Colonic mucosa (tissue), 4 donors: ENCODE data around the gene PRAMEF12. TPM values are rescaled to one million over a fixed set of nuclear protein-coding genes. Genes with fewer than 3 reads are reported as not detected.

Experiments used
- DNase-seq: peaks from one replicate; pipeline ENCODE4 v3.0.0-alpha.2; 2020
- H3K27ac ChIP-seq: fragments of 200-600 bp; one replicate; pipeline ENCODE4 v1.8.0; 2021
- H3K27me3 ChIP-seq: fragments of 200-600 bp; one replicate; pipeline ENCODE4 v1.8.0; 2021
- H3K36me3 ChIP-seq: fragments of 200-600 bp; one replicate; pipeline ENCODE4 v1.8.0; 2021
- H3K4me1 ChIP-seq: fragments of 200-600 bp; one replicate; pipeline ENCODE4 v1.8.0; 2021; ENCODE audit warnings: mild to moderate bottlenecking
- H3K4me3 ChIP-seq: fragments of 200-600 bp; one replicate; pipeline ENCODE4 v1.8.0; 2021
- H3K9ac ChIP-seq, 2 donors: one replicate each; pipeline ENCODE4 v1.7.0; 2013; ENCODE audit warnings: control low read depth in 2 of 2, low read depth in 2 of 2, low read length in 2 of 2
- H3K9me3 ChIP-seq: fragments of 200-600 bp; one replicate; pipeline ENCODE4 v1.8.0; 2021
- intact Hi-C: fragments of 100-400 bp; cut with DNase I; formaldehyde crosslinking; loops from one replicate; pipeline ENCODE4 v1.14.1; 2022
- total RNA-seq, 2 donors: library from RNA; stranded (reverse); fragmentation: NEBNext Ultra II Directional in 1 of 2; extraction: Animal tissue kit (Norgen Biotek cat#: 25700) in 1 of 2; gene quantifications; one replicate each; pipeline ENCODE4 v1.2.1, GENCODE V29; 2021
- TF ChIP-seq, protein P1 (sequence below): fragments of 200-600 bp; IDR thresholded peaks from one replicate; pipeline ENCODE4 v1.8.0; 2022; ENCODE audit warnings: antibody characterized with exemption, mild to moderate bottlenecking
- donor health status: healthy.
- donor health status: DM: no; HTN: no; CAD: no.
- donor health status: DM: no; HTN: no; CAD: no.

Gene PRAMEF12
- total RNA-seq, 2 donors from 2014 or later, result not detected

DNA sequence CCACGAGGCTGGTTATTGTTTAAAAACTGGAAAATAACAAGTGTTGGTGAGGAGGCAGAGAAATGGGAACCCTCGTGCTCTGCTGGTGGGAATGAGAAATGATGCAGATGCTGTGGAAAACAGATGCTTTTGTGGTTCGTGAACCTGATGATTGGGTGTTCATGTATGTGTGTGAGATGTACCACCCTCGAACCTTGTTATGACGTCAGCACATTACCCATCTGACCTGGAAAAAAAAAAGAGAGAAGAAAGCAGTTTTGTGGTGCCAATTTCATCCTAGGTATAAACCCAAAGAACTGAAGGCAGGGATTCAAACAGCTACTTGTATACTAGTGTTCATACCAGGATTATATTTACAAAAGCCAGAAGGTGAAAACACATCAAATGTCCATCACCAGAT lies 33.9 kb upstream of the PRAMEF12 start:
- no peak overlapping the region for H3K4me3 ChIP-seq
- H3K9ac ChIP-seq, result no peak overlapping the region
- intact Hi-C loops, result no loop called here
- no peak for DNase-seq
- H3K27me3 ChIP-seq, result no peaks in the 10 kb centered on the region
- no peaks in the 10 kb centered on the region for H3K36me3 ChIP-seq
- H3K9me3 ChIP-seq, result no peaks in the 10 kb centered on the region
- no peak overlapping the region for H3K27ac ChIP-seq
- H3K4me1 ChIP-seq, result no peaks in the 10 kb centered on the region
- TF ChIP-seq, protein P1, sequence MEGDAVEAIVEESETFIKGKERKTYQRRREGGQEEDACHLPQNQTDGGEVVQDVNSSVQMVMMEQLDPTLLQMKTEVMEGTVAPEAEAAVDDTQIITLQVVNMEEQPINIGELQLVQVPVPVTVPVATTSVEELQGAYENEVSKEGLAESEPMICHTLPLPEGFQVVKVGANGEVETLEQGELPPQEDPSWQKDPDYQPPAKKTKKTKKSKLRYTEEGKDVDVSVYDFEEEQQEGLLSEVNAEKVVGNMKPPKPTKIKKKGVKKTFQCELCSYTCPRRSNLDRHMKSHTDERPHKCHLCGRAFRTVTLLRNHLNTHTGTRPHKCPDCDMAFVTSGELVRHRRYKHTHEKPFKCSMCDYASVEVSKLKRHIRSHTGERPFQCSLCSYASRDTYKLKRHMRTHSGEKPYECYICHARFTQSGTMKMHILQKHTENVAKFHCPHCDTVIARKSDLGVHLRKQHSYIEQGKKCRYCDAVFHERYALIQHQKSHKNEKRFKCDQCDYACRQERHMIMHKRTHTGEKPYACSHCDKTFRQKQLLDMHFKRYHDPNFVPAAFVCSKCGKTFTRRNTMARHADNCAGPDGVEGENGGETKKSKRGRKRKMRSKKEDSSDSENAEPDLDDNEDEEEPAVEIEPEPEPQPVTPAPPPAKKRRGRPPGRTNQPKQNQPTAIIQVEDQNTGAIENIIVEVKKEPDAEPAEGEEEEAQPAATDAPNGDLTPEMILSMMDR, result no peak

DNA sequence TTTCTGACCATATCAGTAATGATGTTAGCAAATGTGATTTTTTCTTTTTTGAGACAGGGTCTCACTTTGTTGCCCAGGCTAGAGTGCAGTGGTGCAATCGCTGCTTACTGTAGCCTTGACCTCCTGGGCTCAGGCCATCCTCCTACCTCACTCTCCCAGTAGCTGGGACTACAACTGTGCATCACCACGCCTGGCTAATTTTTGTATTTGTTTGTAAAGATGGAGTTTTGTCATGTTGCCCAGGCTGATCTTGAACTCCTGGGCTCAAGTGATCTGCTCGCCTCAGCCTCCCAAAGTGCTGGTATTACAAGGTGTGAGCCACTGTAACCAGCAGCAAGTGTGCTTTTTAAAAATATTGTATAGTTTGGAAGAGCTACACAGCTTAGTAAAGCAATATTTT lies 31.6 kb upstream of the PRAMEF12 start:
- no peaks in the 10 kb centered on the region for H3K27me3 ChIP-seq
- DNase-seq, result no peak
- TF ChIP-seq, protein P1, result no peak
- no peak overlapping the region for H3K27ac ChIP-seq
- H3K36me3 ChIP-seq, result no peaks in the 10 kb centered on the region
- no peak overlapping the region for H3K9ac ChIP-seq
- no peak overlapping the region for H3K4me3 ChIP-seq
- H3K9me3 ChIP-seq, result no peaks in the 10 kb centered on the region
- intact Hi-C loops, result no loop called here
- H3K4me1 ChIP-seq, result no peaks in the 10 kb centered on the region

DNA sequence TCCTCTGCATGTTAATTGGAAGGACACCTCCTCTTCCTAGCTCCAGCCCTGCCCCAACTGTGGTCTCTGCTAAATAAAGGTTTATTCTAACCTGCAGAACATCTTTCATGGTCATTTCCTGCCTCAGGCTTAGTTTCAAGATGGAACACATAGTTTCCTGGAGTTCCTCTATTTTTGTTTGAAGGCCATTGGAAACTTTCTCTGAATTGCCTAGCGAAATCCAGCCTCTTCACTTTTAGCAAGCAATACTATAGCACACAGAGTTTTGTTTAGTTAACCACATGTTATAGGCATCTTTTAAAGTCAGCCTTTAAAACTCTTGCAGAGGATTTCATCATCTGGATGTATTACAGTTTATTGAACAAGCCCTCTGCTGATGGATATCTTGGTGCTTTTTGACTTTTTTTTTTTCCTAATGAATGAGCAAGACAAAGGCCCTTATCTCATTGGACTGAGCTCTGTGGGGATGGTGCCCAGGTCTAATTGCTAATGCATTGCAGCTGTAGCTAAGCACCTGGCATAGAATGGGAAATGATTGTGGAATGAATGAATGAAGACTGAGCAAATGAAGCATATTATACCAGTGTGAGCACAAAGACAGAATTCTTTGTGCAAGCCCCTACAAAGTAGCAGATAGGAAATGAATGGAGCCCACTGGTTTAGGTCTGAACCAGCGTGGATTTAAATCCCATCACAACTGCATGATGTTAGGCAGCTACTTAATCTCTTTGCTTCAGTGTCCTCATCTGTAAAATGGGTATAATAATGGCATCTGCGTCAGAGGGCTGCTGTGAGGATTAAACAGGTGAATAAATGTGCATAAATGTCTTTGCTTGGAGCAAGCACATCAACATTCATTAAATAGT lies 28.2 kb upstream of the PRAMEF12 start:
- Histone ChIP-seq H3K9me3 (no peaks in the 10 kb centered on the region), H3K4me3 (no peak overlapping the region), H3K9ac (no peak overlapping the region), H3K27ac (no peak overlapping the region), H3K27me3 (no peaks in the 10 kb centered on the region), H3K36me3 (no peaks in the 10 kb centered on the region), H3K4me1 (no peaks in the 10 kb centered on the region)
- TF ChIP-seq, protein P1, result no peak
- intact Hi-C loops, result no loop called here
- DNase-seq, result no peak

DNA sequence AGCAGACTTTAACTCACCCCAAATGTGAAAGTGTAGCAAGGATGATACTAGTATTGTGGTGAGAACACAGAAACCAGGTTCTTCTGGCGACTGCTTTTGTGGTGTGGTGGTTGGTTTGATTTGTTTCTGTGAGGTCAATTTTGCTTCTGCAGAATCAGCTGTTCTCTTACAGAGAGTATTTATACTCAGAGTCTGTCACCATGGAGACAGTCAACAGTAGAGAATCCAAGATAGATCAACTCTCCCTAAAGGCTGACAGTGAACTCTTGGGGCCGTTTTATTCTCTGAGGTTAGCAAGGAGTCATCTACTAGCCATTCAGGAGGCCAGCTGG lies 27.6 kb upstream of the PRAMEF12 start, which contains the start of gene CFAP107:
CFAP107 (plus strand) TSS at position 209 of the 332 bp plus-strand sequence. CDS start 231 bp downstream, outside the sequence.
- no peak within 1 kb of the TSS for H3K27ac ChIP-seq
- H3K36me3 ChIP-seq, result no peaks in the 10 kb centered on the region
- H3K4me1 ChIP-seq, result no peaks in the 10 kb centered on the region
- intact Hi-C loops, result no loop called here
- H3K9me3 ChIP-seq, result no peaks in the 10 kb centered on the region
- TF ChIP-seq, protein P1, result no peak
- no peak within 1 kb of the TSS for H3K9ac ChIP-seq
- DNase-seq, result no peak
- no peak within 1 kb of the TSS for H3K4me3 ChIP-seq
- H3K27me3 ChIP-seq, result no peaks in the 10 kb centered on the region

DNA sequence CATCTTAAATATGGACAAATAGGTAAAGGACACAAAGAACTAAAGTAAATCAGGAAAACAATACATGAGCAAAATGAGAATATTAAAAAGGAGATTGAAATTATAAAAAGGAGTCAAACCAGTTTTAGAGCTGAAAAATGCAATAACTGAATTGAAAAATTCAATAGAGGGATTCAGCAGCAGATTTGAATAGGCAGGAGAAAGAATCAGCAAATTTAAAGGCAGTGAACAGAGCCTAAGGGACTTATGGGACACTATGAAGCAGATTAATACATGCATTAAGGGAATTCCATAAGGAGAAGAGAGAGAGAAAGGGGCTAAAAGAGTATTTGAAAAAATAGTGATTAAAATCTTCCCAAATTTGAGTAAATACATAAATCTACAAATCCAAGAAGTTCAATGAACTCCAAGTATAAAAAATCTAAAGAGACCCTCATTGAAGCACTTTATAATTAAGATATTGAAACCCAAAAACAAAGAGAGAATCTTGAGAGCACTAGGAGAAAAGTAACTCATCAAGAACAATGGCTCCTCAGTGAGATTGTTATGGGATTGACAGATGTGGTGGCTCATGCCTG lies 24.7 kb upstream of the PRAMEF12 start:
- Histone ChIP-seq H3K4me1 (no peaks in the 10 kb centered on the region), H3K27ac (no peak overlapping the region), H3K36me3 (no peaks in the 10 kb centered on the region), H3K4me3 (no peak overlapping the region), H3K9me3 (no peaks in the 10 kb centered on the region), H3K27me3 (no peaks in the 10 kb centered on the region), H3K9ac (no peak overlapping the region)
- DNase-seq, result no peak
- TF ChIP-seq, protein P1, result no peak
- intact Hi-C loops, result no loop called here
